Cortex of kidney (tissue), 1 donor: ENCODE data around the gene PTPN7.
"Not testable (repeated sequence)": the region's sequence is repeated elsewhere in the genome, so short reads cannot be mapped to it uniquely, and the experiment has no call there.

ENCODE experiments used
- DNase-seq: peaks from one replicate; lab custom pipeline; 2025; lab: John Stamatoyannopoulos, UW

Gene PTPN7

GRCh38 chr1:202167054-202167453, 6.7 kb upstream of the PTPN7 start:
- DNase-seq = not testable (repeated sequence)

- no peak for DNase-seq
Measured at GRCh38 chr1:202165942-202166843, 5.8 kb upstream of the PTPN7 start.

- DNase-seq = no peak
Measured at GRCh38 chr1:202165267-202165941, 5.0 kb upstream of the PTPN7 start.

GRCh38 chr1:202164271-202165037, 4.1 kb upstream of the PTPN7 start:
- DNase-seq = no peak

- no peak for DNase-seq
Measured at GRCh38 chr1:202163281-202164270, 3.2 kb upstream of the PTPN7 start.

GRCh38 chr1:202162418-202163280, 2.2 kb upstream of the PTPN7 start:
- no peak for DNase-seq

GRCh38 chr1:202162047-202162417, 1.6 kb upstream of the PTPN7 start:
- DNase-seq = no peak

GRCh38 chr1:202161151-202162046, 997 bp upstream of the PTPN7 start:
- no peak for DNase-seq

- no peak for DNase-seq
Measured at GRCh38 chr1:202159534-202160371, 649 bp downstream of the PTPN7 start.

GRCh38 chr1:202158810-202159533, 1.4 kb downstream of the PTPN7 start:
- DNase-seq = no peak

- no peak for DNase-seq
Measured at GRCh38 chr1:202157945-202158344, 2.5 kb downstream of the PTPN7 start.

GRCh38 chr1:202156590-202156989, 3.8 kb downstream of the PTPN7 start:
- DNase-seq = no peak

- no peak for DNase-seq
Measured at GRCh38 chr1:202155478-202156021, 4.9 kb downstream of the PTPN7 start.

- DNase-seq = no peak
Measured at GRCh38 chr1:202154766-202155477, 5.5 kb downstream of the PTPN7 start.

- no peak for DNase-seq
Measured at GRCh38 chr1:202154148-202154765, 6.1 kb downstream of the PTPN7 start.

GRCh38 chr1:202153284-202153683, 7.1 kb downstream of the PTPN7 start:
- no peak for DNase-seq
